CMK (cell line): ENCODE data around the gene DHRS7C.
"Not testable (repeated sequence)": the region's sequence is repeated elsewhere in the genome, so short reads cannot be mapped to it uniquely, and the experiment has no call there.

Experiments used
- DNase-seq: peaks from one replicate; pipeline ENCODE4 v3.0.0-alpha.2; 2010; ENCODE audit warnings: low read depth

DHRS7C gene

DNA sequence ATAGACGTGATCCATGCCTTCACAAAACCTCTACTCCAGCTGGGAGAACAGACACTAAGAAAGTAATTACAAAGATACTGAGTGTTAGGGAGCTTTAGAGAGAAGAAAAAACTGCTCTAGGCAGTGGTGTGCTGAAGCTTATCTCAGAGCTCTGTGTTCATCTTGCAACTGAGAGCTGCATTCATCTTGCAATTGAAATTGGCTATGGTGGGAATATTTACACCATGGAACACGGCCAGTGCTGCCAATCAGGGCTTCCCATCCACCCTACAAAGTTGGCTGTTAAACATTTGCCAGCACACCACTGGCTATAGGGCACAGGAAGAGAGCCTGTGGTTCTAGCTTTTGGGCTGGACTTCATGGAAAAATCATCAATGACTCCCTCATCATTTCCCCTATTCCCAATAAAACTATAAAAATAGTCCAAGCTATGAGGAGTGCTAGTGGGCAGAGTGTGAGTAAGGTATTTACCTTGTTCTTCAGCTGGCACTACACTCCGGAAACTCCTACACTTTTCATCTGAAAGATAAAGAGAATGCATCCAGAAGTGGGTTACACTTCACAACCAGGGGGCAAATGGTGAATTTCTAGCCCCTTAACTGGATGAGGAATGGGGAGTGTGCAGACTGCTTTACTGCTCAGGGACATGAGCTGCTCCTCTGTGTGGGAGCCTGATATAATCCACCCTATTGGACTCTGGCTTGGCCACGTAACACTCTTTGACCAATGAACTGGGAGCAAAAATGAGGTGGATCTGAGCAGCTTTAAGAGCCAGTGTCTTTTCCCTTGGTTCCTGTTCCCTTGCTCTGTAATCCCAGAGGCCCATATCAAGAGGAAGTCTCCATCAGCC lies 18.9 kb upstream of the DHRS7C start:
- DNase-seq, result no peak

DNA sequence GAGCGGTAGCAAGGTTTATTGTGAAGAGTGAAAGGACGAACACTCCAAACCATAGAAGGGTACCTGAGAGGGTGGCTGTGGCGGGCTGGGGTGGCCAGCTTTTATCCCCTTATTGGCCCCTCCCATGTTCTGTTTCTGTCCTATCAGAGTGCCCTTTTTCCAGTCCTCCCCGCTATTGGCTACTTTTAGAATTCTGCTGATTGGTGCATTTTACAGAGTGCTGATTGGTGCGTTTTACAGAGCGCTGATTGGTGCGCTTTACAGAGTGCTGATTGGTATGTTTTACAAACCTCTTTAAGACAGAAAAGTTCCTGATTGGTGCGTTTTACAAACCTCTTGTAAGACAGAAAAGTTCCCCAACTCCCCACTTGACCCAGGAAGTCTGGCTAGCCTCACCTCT lies 18.0 kb upstream of the DHRS7C start:
- no peak for DNase-seq

DNA sequence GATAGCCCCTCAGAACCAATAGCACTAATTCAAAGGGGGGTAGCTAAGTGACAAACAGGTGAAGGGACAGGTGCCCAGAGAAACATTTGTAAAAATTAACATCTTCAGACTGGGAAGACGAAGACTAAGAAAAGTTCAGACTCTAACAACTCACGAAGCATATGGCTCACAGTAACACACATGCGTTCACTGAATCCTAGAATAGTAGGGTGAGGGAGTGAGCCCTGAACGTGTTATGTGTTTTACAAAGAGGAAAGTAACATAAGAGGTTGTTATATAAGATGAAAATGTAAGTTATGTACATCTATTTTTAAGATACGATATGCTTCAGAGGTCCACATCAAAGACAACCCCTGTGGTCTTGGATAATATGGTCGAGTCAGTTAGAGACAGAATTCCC lies 15.3 kb upstream of the DHRS7C start:
- no peak for DNase-seq

DNA sequence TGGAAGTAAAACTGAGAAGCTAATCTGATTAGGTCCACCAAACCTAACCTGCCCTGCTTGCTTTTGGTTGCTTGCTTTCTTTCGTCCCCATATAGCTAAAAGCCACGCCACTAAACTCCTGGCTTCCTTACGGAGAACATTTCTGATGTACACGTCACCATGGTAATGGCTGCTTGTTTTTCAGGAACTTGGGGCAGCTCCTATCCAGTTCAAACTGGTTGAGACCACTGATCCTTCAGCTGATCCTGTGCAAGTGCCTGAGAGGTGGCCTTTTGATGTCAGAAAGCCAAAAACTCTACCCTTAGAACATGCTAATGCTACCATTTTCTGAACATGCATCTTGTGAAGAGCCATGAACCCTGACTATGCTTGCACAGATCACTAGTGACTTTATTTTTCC lies 14.4 kb upstream of the DHRS7C start:
- DNase-seq, result no peak

DNA sequence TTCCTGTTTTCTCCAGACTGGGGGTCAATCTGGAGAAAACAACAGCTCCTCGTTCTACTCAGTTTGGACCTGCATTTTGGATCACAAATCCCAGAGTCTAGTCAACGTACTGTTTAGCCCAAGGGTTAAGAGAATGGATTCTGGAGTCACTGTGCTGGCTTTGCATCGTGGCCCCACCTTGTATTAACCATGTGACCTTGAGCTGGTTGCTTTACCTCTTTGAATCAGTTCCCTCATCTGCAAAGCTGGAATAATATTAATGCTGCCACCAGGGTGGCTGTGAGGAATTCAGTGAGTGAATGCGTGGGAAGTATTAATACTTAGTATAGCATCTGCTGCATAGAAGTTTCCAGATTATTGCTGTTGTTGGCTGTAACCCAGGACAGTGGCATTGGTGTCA lies 11.3 kb upstream of the DHRS7C start:
- DNase-seq, result no peak

DNA sequence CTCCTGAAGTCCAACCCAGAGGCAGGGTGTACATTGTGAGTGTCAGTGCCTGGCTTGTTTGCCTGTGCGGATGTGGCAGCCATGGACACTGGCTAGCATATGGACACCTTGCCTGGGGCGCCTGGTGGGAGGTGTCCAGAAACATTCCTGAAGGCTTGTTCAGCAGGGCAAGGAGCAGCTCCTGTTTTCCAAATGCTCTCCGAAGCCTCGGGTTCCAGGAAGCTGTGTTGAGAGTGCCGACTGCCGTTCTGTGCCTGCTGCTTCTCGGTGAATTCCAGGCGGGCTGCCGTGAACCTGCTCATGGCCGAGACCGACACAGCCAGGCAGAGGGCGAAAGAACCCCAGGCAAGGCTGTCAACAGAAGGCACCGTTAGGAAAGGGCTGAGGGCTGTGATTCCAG lies 10.9 kb upstream of the DHRS7C start:
- no peak for DNase-seq

DNA sequence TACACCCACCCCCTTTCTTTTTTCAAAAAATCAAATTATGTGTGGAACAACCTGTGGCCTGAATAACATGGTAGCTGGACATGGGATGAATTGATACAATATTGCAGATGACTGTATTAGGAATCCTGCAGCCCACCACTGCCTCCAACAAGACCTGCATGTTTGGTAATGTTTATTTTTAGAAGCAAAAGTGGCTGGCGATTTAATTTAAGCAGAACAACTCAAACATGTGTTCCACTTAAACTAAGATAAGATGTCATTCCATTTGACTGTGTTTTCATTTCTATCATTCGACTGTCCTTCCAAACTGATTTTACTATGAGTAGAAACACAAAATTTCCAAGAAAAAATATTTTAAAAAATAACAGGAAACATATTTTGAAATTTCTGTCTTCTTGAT lies 10.1 kb upstream of the DHRS7C start:
- no peak for DNase-seq

DNA sequence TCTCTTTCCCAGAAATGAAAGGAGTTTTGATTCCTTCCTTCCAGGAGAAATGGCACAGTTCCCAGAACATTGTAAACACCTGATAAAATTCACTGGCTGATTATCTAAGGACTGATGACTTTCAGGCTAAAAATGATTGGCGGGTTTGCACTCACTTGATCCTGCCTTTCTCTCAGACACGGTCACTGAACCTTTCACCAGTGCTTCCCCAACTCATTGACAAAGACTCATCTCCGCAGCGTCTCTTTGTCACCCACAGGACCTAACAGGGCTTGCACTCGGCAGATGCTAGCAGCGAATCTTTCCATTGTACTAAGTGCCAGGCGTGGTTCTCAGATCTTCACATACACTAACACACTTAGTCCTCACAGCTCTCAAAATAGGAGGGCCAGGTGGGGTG lies 7.3 kb upstream of the DHRS7C start:
- no peak for DNase-seq

DNA sequence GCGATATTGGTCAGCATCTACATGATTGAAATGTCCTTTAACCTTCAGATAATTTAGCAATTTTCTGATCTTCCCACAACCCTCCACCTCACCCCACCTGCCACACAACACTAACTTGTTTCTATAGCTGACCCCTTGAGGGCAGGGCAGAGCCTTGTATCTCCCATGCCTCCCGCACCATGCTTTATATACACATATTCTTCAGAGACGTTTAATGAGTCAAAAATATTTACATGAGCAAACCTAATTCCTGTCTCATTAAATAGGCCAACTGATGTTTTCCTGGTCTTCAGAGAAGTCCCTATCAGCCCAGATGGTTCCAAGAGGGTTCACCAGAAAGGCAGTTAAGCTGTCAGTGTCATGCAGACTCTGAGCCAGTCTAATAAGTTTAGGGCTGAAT lies 6.6 kb upstream of the DHRS7C start:
- no peak for DNase-seq

DNA sequence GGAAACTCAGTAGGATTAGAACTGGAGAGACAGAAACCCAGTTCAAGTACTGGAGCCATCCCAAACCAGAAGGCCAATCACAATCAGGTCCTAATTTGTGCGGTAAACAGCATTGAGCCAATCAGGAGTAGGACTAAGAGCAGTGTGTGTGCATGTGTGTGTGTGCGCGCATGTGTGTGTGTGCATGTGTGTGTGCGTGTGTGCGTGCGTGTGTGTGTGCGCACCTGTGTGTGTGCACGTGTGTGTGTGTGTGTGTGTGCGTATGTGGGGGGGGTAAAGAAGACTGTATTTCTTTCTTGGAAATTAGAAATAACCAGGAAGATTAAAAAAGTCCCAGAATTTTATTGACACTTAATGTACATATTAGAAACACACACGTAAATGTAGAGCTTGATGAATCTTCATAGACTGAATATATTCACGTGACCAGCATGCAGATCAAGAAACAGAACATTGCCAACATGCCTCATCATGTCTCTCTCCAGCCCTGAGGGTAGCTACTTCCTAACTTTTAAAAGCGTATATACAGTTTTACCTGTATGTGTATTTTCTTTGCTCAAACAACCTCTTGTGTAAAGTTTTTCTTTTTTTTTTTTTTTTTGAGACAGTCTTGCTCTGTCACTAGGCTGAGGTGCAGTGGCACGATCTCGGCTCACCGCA lies 919 bp upstream of the DHRS7C start:
- no peak for DNase-seq

DNA sequence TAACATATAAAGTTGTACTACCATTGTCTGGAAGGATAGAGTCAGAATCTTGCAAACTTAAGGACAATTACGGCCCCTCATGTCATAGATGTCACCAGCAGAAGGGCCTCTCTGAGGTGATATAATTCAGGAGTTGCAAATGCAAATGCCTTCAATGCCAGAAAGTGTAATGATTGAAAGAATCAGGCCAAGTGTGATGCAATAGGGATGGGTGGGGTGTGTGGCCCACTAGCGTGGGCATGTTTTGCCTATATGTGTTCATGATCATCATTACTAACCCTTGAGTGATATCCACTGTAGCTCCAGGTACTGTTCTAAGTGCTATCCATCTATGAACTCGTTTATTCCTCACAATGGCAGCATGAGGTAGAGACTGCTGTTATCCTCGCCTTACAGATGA lies 1.1 kb downstream of the DHRS7C start:
- no peak for DNase-seq

DNA sequence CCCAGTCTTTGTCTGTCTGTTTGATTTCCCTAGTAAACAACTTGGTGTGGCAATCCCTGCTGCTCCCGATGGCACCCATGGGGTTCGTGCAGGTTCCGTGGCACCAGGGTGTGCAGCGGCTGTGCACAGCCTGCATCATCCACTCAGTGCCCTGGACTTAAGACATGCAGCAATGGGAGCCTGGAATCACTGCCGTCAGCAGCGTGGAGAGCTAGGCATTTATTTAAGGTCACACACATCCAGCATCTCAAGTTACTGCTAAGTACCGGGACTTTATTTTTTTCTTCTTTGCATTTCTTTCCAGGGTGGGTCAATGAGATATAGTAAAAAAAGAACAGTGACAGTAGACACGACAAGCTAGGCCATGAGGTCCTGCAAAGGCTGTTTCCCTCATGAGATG lies 2.8 kb downstream of the DHRS7C start:
- DNase-seq, result no peak

DNA sequence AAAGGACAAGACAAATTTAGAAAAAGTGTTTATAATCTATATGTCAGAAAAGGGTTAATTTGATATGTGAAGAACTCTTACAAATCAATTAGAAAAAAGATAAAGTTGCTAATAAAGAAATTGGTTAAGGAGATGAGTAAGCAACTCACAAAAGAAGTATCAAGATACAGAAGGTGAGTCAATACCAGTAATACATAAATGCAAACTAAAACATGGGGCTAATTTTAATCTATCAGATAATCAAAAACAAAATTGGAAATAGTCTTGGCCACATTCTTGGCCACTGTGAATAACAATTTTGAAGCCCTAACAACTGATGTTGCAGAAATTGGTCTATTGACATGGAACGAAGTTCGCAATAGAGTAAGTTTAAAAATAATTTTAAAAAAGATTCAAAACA lies 6.8 kb downstream of the DHRS7C start:
- no peak for DNase-seq

DNA sequence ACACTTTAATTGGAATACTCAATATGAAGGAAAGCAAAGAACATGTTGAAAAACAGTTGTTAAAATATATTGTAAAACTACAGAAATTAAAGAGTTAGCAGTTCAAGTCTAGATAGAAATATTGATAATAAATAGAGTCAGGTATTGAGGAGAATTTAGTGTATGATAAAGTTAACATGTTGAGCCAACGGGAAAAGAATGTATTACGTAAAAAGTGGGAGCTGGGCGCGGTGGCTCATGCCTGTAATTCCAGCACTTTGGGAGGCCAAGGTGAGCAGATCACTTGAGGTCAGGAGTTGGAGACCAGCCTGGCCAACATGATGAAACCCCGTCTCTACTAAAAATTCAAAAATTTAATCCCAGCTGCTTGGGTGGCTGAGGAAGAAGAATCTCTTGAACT lies 7.9 kb downstream of the DHRS7C start:
- DNase-seq, result not testable (repeated sequence)

DNA sequence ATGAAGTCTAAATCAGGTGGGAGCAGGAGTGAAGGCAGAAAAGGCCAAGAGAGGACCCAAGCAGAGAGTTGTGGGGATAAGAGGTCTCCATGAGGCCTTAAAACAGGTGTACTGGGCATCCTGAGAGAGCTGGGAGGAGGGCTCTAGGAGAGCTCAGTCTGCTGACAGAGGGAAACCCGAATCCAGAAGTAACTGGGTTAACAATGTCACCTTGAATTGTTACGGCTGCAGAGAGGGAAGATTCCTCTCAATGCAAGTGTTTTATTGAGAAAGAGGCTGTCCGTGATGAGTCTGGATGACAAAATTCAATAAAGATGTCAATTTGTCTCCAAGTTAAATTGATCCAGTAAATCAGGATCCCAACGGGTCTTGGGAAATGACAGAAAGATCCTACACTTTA lies 8.3 kb downstream of the DHRS7C start:
- no peak for DNase-seq

DNA sequence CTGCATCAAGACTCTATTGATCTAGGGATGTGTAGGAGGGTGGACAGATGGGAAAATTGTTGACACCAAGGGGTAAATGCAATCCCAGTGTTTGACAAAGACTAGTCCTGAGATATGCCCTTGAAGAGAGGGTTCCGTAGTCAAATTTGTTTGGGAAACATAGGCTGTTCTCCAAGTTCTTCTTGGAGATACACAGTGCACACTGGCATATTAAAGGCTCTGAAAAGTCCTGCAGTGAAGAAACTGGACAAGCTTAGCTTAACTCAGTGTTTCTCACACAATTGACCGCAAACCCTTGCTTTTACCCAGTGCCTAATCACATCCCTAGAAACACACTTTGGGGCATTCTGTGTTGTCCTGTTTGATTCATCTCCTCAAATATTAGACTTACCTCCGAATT lies 10.8 kb downstream of the DHRS7C start:
- no peak for DNase-seq

DNA sequence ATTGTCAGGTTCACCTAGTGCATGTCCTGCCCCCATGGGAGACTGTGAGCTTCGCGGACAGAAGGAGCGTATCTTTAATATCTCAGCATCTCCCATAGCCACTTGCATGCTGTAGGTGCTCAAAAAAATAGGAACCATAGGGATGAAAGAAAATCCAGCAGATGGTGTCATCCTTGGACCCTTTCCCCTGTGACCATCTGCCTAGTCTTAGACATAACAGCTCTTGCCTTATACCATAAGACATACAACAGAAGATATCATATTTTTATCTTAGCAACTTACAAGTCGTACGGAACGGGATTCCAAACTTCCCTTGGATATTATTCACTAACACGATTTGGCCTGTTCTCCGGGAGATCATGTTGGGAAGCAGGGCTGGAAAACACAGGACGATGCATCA lies 14.5 kb downstream of the DHRS7C start:
- DNase-seq, result no peak

DNA sequence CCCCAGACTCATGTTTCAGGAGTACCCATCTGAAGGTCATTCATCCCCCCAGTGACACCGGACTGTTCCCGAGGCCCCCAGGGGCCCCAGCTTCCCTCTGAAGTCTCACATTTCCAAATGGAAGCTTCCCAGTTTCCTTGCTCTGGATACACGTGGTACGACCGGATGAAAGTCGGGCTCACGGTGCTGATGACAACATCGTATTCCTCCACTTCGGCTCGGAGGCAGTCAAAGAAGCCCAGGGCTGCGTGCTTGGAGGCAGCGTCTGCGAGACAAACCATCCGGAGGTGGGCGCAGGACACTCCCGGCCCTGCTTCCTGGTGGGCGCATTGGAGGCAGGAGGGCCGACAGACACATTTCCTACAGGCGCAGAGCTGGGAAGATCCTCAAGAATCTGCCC lies 18.7 kb downstream of the DHRS7C start:
- DNase-seq, result no peak

DNA sequence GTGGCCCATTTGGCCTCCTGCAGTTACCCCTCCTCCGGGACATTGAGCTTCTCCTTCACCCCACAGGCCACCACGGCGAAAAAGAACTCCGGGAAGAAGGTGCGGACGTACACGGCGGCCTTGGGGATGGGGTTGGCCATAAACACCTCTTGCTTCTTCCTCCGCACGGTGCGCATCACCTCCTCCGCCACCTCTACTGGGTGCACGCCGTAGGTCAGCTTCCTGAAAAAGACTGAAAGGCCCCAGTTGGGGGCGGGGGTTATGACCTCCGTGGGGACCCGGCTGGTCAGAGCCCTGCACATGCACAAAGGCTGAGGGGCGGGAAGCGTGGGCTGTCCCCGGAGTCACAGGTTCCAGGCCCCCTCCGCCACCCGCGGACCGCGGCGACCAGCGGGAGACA lies 19.9 kb downstream of the DHRS7C start:
- no peak for DNase-seq

DNA sequence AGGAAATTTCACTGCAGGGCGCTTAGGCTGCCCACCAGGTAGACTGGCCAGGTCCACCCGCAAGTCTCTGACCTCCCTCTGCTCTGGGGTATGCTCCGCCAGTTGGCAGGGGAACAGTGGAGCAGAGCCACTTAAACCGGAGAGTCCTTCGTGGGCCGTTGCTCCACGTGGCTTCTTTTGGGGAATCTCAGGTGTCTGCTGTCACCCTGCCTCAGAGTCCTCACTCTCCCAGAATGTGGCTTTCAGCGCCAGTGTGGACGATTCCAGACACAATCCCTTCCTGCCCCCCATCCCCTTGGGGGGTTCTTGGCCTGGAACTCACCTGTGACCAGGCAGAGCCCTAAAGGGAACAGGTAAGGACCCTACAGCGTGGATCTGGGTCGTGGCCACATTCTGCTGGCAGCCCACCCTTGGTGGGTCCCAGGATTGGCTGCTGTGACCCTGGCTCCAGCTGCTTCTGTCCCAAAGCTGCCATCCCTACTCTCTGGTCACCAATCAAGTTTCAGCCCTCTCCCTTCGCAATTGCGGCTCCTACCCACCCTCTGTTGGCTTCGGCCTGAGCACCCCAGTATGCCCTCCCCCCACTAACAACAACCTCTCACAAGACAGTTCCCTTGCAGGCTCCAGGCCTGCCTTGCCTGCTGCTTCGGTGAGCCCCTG lies 22.2 kb downstream of the DHRS7C start:
- DNase-seq, result no peak

DNA sequence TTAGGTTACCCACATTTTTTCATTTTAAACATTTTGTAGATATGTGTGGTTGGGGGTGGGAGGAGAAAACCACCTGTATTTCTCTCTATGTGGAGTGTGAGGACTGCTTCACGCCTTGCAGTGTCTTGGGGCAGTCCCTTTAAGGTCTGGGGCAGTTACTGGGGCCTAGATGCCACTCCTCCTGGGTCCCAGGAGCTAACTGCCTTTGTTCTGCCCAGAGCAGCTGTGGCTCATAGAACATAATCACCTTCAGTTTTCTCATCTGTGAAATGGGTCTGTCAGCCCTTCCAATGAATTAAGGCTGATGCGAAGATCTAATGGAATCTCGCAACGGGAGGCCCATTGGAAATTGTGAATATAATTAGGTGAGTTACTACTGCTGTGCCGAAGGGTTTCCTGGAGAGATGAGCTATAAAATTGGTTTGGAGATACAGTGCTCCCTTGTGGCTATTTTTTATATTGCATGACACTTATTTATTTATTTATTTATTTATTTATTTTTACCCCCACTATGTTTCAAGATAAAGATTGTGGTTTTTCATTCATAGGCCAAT lies 22.9 kb downstream of the DHRS7C start:
- no peak for DNase-seq

DNA sequence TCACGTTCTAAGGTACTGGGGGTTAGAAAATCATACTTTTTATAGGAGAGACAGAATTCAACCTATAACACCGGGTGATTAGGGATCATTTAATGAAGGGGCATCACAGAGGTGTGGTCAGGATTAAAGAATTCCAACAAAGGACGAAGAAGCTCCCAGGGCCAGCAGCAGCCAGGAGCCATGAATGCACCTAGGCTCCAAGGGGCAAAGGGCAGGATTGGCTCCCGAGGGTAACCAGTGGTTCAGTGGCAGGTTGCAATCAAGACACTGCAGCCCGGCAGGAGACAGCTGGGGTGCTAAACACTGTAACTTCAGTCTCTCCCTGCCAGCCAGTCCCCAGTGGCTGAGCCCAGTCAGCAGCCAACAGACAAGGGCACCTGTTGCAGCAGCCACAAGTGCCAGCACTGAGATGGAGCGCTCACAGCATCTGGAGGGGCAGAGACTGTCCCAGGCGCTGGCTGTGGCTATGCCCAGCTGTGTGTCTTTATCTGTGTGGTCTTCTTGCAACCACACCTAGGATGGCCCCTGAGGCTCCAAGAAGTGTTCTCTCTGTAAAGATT lies 23.9 kb downstream of the DHRS7C start:
- no peak for DNase-seq

DNA sequence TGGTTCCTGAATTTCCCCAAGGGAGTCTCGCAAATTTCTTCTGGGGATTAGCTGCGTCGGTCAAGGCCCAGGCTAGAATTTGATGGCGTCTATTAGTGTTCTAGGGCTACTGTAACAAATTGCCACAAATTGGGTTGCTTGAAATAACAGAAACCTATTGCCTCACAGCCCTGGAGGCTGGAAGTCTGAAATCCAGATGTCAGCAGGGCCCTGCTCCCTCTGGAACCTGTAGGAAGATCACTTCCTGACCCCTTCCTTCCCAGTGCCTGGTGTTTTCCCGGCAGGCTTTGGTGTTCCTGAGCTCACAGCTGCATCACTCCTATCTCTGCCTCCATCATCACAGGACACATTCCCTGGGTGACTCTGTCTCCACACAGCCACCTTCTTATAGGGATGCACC lies 24.4 kb downstream of the DHRS7C start:
- no peak for DNase-seq
